IgD-negative memory B cell (primary cell): ENCODE results near the gene NUDT22. TPM values are rescaled to one million over a fixed set of nuclear protein-coding genes. Genes with fewer than 3 reads are reported as not detected.

ENCODE experiments used
- H3K27ac Mint-ChIP-seq, 3 donors: one replicate each; pipeline ENCODE4 v1.8.0; 2020 to 2022; ENCODE audit warnings: mild to moderate bottlenecking in 3 of 3, mixed read lengths in 3 of 3, moderate library complexity in 1 of 3
- H3K27me3 Mint-ChIP-seq: one replicate; pipeline ENCODE4 v1.8.0; 2021; ENCODE audit warnings: mixed read lengths
- H3K36me3 Mint-ChIP-seq: one replicate; pipeline ENCODE4 v1.8.0; 2020; ENCODE audit warnings: mild to moderate bottlenecking, mixed read lengths
- H3K4me1 Mint-ChIP-seq, 3 donors: one replicate each; pipeline ENCODE4 v1.8.0; 2020 to 2022; ENCODE audit warnings: mixed read lengths in 3 of 3, mild to moderate bottlenecking in 1 of 3
- H3K4me3 Mint-ChIP-seq, 4 donors: one replicate each; pipeline ENCODE4 v1.8.0; 2020 to 2022; ENCODE audit warnings: mild to moderate bottlenecking in 4 of 4, mixed read lengths in 4 of 4, moderate library complexity in 3 of 4
- H3K9me3 Mint-ChIP-seq, 3 donors: one replicate each; pipeline ENCODE4 v1.8.0; 2020 to 2021; ENCODE audit warnings: mixed read lengths in 3 of 3, mild to moderate bottlenecking in 1 of 3
- polyA plus RNA-seq: library from polyadenylated mRNA; unstranded; fragments of 300-500 nt; fragmentation: Illumina TruSeq; gene quantifications from one replicate; pipeline ENCODE4 v1.2.3, GENCODE V29; 2021

The NUDT22 gene
- polyA plus RNA-seq, 1 donor from 2014 or later, result 56.6 TPM

DNA sequence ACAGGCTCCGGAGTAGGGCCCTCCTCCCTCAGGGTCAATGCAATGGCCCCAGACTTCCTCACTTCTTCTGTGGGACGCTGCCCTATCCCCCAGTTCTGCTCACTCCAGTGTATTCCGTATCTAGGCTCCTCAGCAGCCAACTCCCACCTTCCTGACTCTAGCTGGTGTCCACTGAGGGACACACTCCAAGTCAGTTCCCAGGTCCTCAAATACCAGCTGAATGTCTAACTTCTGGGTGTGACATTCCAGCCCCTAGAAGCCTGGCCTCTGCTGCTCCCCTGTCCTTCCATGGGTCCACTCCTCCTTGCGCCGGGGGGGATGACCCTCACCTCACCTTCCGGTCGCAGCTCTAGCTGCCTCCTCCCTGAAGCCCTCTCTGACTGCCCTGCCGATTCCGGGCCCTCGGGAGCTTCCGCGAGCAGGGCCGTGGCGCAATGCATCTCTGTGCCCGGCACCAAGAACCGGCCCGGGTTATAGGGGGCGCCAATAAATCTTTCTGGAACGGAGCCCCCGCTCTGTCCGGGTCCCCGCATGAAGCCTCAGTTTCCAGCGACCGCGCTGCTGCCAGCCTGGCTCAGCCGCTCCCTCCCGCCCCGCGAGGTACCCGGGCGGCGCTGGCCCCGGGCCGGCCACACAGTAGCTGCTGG, 42.9 kb downstream of the NUDT22 start:
- Mint-ChIP-seq H3K27me3 (no peaks in the 10 kb centered on the region), H3K4me3 (peak overlapping the region; percentile 98 to 100 (median 98)), H3K36me3 (peaks cover 1% of the 10 kb centered on the region), H3K4me1 (peaks cover 13 to 16% (median 13%) of the 10 kb centered on the region in 3 donors), H3K27ac (peak overlapping the region; percentile 99), H3K9me3 (no peaks in the 10 kb centered on the region)

DNA sequence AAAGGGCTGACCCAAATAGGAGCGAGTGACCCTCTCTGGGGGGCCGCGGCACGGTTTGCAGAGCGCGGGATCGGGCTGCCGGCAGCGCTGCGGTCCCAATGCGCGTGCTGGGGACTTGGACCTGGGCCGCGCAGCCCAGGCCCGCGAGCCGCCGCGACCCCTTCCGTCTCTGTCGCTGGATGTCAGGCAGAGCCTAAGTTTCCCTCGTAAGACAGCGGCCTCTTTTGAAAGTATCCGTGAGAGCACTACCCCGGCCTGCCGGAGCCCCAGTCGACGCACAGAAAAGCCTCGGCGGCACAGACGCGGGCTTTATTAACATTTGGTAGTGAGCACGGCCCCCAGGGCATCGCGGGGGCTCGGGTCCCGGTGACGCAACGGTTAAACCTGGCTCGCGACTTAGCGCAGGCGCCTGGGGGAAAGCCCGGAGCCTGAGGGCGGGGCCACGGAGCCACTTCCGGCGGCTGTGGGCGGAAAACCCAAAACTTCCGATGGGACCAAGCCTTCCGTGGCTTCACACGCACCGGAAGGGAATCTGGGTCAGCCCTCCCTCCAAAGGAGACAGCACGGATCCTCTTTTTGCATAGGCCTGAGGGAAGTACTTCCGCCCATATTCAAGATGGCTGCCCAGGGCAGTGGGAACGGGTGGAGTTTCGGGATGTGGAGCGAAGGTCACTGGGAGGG, 43.6 kb downstream of the NUDT22 start:
- Mint-ChIP-seq H3K27ac (peak overlapping the region; percentile 99), H3K4me1 (peaks cover 13 to 16% (median 13%) of the 10 kb centered on the region in 3 donors), H3K4me3 (peak overlapping the region; percentile 98 to 100 (median 98)), H3K27me3 (no peaks in the 10 kb centered on the region), H3K9me3 (no peaks in the 10 kb centered on the region), H3K36me3 (peaks cover 1% of the 10 kb centered on the region)

DNA sequence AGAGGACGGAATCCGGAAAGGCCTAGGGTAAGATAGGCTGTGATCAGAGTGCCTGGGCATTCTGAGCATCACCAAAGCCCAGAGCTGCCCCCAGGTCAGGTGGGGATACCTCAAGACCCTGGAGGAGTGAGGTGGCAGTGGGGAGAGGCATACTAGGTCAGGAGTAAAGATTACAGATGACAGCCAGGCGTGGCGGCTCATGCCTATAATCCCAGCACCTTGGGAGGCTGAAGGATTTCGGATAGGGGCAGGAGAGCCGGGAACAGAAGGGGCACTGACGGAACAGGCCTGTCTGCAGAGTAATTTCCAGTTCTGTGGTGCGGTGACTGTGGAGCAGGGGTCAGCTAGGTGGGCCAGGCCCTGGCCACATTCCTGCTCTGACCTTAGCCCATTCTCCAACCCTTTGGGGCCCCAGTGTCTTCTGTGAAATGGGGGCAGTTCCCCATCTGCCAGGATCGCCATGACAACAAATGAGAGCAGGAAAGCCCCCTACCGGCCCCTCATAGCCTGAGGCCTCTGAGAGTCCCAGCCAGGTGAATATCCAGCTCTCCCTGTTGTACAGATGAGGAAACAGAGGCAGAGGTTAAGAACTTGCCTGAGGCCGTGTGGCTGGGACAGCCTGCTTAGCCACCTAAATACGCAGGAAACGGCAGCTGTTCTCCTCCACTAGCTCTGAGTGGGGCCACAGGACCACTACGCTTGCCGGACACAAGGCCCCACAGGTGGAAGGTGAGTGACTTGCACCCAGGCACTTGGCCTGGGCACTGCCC, 49.1 kb downstream of the NUDT22 start:
- Mint-ChIP-seq H3K9me3 (no peaks in the 10 kb centered on the region), H3K36me3 (peaks cover 2% of the 10 kb centered on the region), H3K4me1 (peaks cover 3 to 11% (median 7%) of the 10 kb centered on the region in 3 donors), H3K27ac (peak overlapping the region in 1 of 3 donors; percentile 71), H3K4me3 (peak overlapping the region in 1 of 4 donors; percentile 23), H3K27me3 (no peaks in the 10 kb centered on the region)

DNA sequence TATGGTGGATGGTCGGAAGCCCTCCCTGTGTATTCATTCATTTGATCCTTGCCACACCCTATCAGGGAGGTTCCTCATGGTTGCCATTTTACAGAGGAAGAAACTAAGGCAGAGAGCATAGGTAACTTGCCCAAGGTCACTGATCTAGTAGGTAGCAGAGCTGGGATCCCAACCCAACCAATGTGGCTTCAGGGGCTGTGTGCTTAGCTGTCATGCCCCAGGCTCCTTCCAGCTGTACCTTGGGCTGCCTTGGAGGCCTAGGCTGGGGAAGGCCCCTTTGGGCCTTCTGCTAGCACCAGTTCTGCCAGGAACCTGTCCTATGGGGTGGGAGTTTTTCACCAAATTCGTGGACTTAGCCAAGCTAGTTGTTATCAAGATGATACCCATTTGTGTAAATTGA, 49.8 kb downstream of the NUDT22 start:
- H3K9me3 Mint-ChIP-seq, result no peaks in the 10 kb centered on the region
- no peaks in the 10 kb centered on the region for H3K27me3 Mint-ChIP-seq
- H3K27ac Mint-ChIP-seq, result no peak overlapping the region
- peaks cover 2% of the 10 kb centered on the region for H3K36me3 Mint-ChIP-seq
- H3K4me1 Mint-ChIP-seq, result peaks cover 0 to 9% (median 6%) of the 10 kb centered on the region in 3 donors
- H3K4me3 Mint-ChIP-seq, result no peak overlapping the region

DNA sequence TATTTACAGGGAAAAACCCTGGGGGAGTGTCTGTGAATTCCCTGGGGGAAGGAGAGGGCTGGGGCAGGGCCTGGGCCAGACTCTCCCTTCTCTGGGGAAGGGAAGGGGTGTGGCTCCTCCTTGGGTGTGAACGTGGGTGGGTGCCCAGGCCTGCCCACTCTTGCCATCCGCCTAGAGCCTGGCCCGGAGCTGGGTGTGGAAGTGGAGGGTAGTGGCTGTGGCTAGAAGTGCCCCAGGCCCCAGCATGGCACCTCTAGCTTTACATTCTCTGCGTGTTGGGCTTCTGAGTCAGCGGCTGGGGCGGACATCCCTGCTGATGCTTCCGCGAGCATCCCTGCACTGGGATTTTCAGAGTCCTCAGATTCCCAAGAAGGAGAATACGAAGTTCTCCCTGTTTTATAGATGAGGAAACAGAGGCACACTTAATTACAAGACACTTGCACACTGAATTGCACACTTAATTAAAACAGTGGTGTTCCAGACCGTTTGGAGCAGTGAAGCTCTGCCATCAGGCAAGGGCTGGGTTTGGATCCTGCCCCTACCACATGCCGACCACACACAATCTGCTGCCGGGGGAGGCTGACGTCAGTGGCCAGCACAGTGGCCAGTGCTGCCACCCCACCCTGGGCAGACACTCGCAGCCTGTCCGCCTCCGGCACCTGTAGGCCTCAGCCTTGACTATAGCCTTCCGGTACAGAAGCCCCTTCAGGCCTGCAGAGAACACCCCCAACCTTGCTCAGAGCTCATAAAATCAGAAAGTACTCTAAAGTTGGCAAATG, 50.8 kb downstream of the NUDT22 start:
- Mint-ChIP-seq H3K4me3 (peak overlapping the region in 1 of 4 donors; percentile 45), H3K36me3 (peaks cover 2% of the 10 kb centered on the region), H3K27ac (no peak overlapping the region), H3K9me3 (no peaks in the 10 kb centered on the region), H3K27me3 (no peaks in the 10 kb centered on the region), H3K4me1 (peaks cover 0 to 8% (median 4%) of the 10 kb centered on the region in 3 donors)

DNA sequence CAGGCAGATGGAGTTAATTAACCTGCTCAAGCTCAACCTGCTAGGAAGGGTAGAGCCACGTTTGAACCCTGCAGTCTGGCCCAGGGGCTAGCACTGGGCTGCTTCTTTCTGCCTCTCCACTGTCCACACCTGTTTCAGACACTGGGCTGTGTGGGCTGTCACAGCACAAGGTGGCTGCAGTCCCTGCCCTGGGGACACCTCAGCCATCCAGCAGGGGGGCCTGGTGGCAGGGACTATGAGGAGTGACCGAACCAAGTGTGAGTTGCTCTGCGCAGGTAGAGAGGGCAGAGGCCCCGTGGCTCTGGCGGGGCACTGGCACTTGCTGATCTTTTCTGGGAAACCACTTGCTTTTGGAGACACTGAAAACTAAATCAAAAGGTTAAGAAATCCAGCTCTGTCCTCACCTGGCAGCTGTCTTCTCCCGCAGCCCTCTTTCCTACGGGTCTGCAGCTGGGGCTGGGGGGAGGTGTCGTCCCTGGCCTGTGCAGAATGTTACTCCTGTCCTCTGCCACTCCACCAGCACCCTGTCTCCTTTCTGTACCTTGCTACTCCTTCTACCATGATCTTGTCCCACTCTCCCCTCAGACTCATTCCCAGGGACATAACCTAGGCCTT, 52.6 kb downstream of the NUDT22 start:
- Mint-ChIP-seq H3K27me3 (no peaks in the 10 kb centered on the region), H3K27ac (peak overlapping the region; percentile 53 to 70 (median 64)), H3K4me1 (peaks cover 0 to 4% (median 3%) of the 10 kb centered on the region in 3 donors), H3K4me3 (peak overlapping the region in 1 of 4 donors; percentile 26), H3K9me3 (no peaks in the 10 kb centered on the region), H3K36me3 (peaks cover 5% of the 10 kb centered on the region)

Other genes starting within 250 kb of the NUDT22 start
- gene OTUB1, start 239.8 kb upstream of the NUDT22 start, polyA plus RNA-seq, result 117 TPM
- not detected for gene FLRT1, start 190.3 kb upstream of the NUDT22 start, polyA plus RNA-seq
- gene MACROD1, start 60.2 kb upstream of the NUDT22 start, polyA plus RNA-seq, result 9.7 TPM
- 102 TPM for gene STIP1, start 40.1 kb upstream of the NUDT22 start, polyA plus RNA-seq
- 149 TPM for gene FERMT3, start 19.6 kb upstream of the NUDT22 start, polyA plus RNA-seq
- gene TRPT1, start 88 bp upstream of the NUDT22 start, polyA plus RNA-seq, result 75.0 TPM
- gene DNAJC4, start 4.3 kb downstream of the NUDT22 start, polyA plus RNA-seq, result 49.3 TPM
- gene VEGFB, start 8.3 kb downstream of the NUDT22 start, polyA plus RNA-seq, result 34.8 TPM
- 101 TPM for gene FKBP2, start 14.8 kb downstream of the NUDT22 start, polyA plus RNA-seq
- 48.1 TPM for gene PPP1R14B, start 20.7 kb downstream of the NUDT22 start, polyA plus RNA-seq
- 0.33 TPM for gene PLCB3, start 25.3 kb downstream of the NUDT22 start, polyA plus RNA-seq
- gene BAD, start 58.4 kb downstream of the NUDT22 start, polyA plus RNA-seq, result 53.2 TPM
- gene GPR137, start 59.6 kb downstream of the NUDT22 start, polyA plus RNA-seq, result 19.7 TPM
- gene KCNK4, start 65.0 kb downstream of the NUDT22 start, polyA plus RNA-seq, result not detected
- gene CATSPERZ, start 74.1 kb downstream of the NUDT22 start, polyA plus RNA-seq, result not detected
- gene ESRRA, start 79.2 kb downstream of the NUDT22 start, polyA plus RNA-seq, result 11.2 TPM
- 560 TPM for gene TRMT112, start 91.3 kb downstream of the NUDT22 start, polyA plus RNA-seq
- 185 TPM for gene PRDX5, start 91.8 kb downstream of the NUDT22 start, polyA plus RNA-seq
- 33.0 TPM for gene CCDC88B, start 113.9 kb downstream of the NUDT22 start, polyA plus RNA-seq
- 12.2 TPM for gene RPS6KA4, start 132.9 kb downstream of the NUDT22 start, polyA plus RNA-seq